Measurements from ENCODE around the gene GRID1. TPM values are rescaled to one million over a fixed set of nuclear protein-coding genes. Genes with fewer than 3 reads are reported as not detected.

GRID1 gene
- total RNA-seq, 1 donor from 2014 or later = not detected

- ChIA-PET CTCF (no interaction called here), POLR2A (no interaction called here)
- H3K27ac Mint-ChIP-seq = no peak overlapping the region
- H3K27me3 Mint-ChIP-seq = peaks cover 2% of the 10 kb centered on the region
- intact Hi-C loops (cut with micrococcal nuclease) = no loop called here
- H3K36me3 Mint-ChIP-seq (ENCODE audit: low read depth) = no peaks in the 10 kb centered on the region
- TF ChIP-seq CTCF (IDR thresholded peaks at IDR 0.05) = no peak
- H3K9me3 Mint-ChIP-seq = peaks cover 3% of the 10 kb centered on the region
- H3K4me1 Mint-ChIP-seq = no peaks in the 10 kb centered on the region
- H3K4me3 Mint-ChIP-seq = no peak overlapping the region
- no peak for DNase-seq
- no peak for ATAC-seq (ENCODE audit: low read depth)
Measured at GRCh38 chr10:85764108-85764507, 602.5 kb downstream of the GRID1 start.

- POLR2A ChIA-PET = no interaction called here
- CTCF ChIA-PET = no interaction called here
- Mint-ChIP-seq H3K9me3 (no peaks in the 10 kb centered on the region), H3K4me1 (no peaks in the 10 kb centered on the region), H3K4me3 (no peak overlapping the region), H3K27me3 (no peaks in the 10 kb centered on the region), H3K36me3 (ENCODE audit: low read depth) (no peaks in the 10 kb centered on the region), H3K27ac (no peak overlapping the region)
- no peak for ATAC-seq (ENCODE audit: low read depth)
- TF ChIP-seq CTCF (IDR thresholded peaks at IDR 0.05) = no peak
- intact Hi-C loops (cut with micrococcal nuclease) = no loop called here
- no peak for DNase-seq
Measured at GRCh38 chr10:85761906-85762445, 604.6 kb downstream of the GRID1 start.

GRCh38 chr10:85741626-85742300 lies 624.8 kb downstream of the GRID1 start:
- intact Hi-C loops (cut with micrococcal nuclease) = no loop called here
- CTCF ChIA-PET = no interaction called here
- H3K27ac Mint-ChIP-seq = peak overlapping the region; percentile 10
- POLR2A ChIA-PET = no interaction called here
- peak overlapping the region; percentile 28 for H3K4me3 Mint-ChIP-seq
- no peaks in the 10 kb centered on the region for H3K27me3 Mint-ChIP-seq
- ATAC-seq (ENCODE audit: low read depth) (no peak), DNase-seq (no peak)
- no peaks in the 10 kb centered on the region for H3K9me3 Mint-ChIP-seq
- no peak for TF ChIP-seq CTCF (IDR thresholded peaks at IDR 0.05)
- H3K4me1 Mint-ChIP-seq = peaks cover 5% of the 10 kb centered on the region
- H3K36me3 Mint-ChIP-seq (ENCODE audit: low read depth) = no peaks in the 10 kb centered on the region

GRCh38 chr10:85735997-85736396 lies 630.6 kb downstream of the GRID1 start:
- POLR2A ChIA-PET = no interaction called here
- intact Hi-C loops (cut with micrococcal nuclease) = no loop called here
- CTCF ChIA-PET = no interaction called here
- H3K27ac Mint-ChIP-seq = no peak overlapping the region
- no peak for TF ChIP-seq CTCF (IDR thresholded peaks at IDR 0.05)
- no peaks in the 10 kb centered on the region for H3K4me1 Mint-ChIP-seq
- ATAC-seq (ENCODE audit: low read depth) = no peak
- H3K9me3 Mint-ChIP-seq = no peaks in the 10 kb centered on the region
- no peak for DNase-seq
- no peak overlapping the region for H3K4me3 Mint-ChIP-seq
- H3K27me3 Mint-ChIP-seq = no peaks in the 10 kb centered on the region
- no peaks in the 10 kb centered on the region for H3K36me3 Mint-ChIP-seq (ENCODE audit: low read depth)

- CTCF ChIA-PET = no interaction called here
- H3K4me3 Mint-ChIP-seq = no peak overlapping the region
Measured at GRCh38 chr10:85734791-85735190, 631.8 kb downstream of the GRID1 start.

More at GRCh38 chr10:85734791-85735190, 631.8 kb downstream of the GRID1 start:
- H3K9me3 Mint-ChIP-seq = no peaks in the 10 kb centered on the region
- intact Hi-C loops (cut with micrococcal nuclease) = no loop called here
- no peak overlapping the region for H3K27ac Mint-ChIP-seq
- H3K27me3 Mint-ChIP-seq = no peaks in the 10 kb centered on the region
- ATAC-seq (ENCODE audit: low read depth) (no peak), DNase-seq (no peak)
- TF ChIP-seq CTCF (IDR thresholded peaks at IDR 0.05) = no peak
- POLR2A ChIA-PET = no interaction called here
- H3K4me1 Mint-ChIP-seq = no peaks in the 10 kb centered on the region
- no peaks in the 10 kb centered on the region for H3K36me3 Mint-ChIP-seq (ENCODE audit: low read depth)

Data from activated B cell treated with CpG ODN at 0.5 μM for 24 hours (primary cell).